ENCODE measurements around the gene TBL1Y.

Gene TBL1Y

GRCh38 chrY:6967736-6968135 lies 57.2 kb downstream of the TBL1Y start:
- Histone ChIP-seq H3K27me3 (ENCODE audit: insufficient read depth, low read length) (no peaks in the 10 kb centered on the region), H3K36me3 (ENCODE audit: control insufficient read depth in 1 of 2, insufficient read depth in 2 of 2, low read length in 2 of 2) (no peaks in the 10 kb centered on the region), H3K79me1 (ENCODE audit: low read length) (no peaks in the 10 kb centered on the region), H3K4me3 (ENCODE audit: low read depth, low read length) (no peak overlapping the region), H2BK5ac (ENCODE audit: low read depth, low read length, poor library complexity) (no peak overlapping the region), H3K23ac (ENCODE audit: low read length) (no peak overlapping the region), H3K79me2 (ENCODE audit: control insufficient read depth, insufficient read depth, low read length, poor library complexity) (no peaks in the 10 kb centered on the region), H2BK120ac (ENCODE audit: insufficient read depth, low read length, poor library complexity) (no peak overlapping the region), H2BK12ac (ENCODE audit: low read length) (no peak overlapping the region), H3K14ac (ENCODE audit: low read length) (no peak overlapping the region), H3K9ac (ENCODE audit: low read length) (no peak overlapping the region), H4K12ac (ENCODE audit: low read depth, low read length) (no peak overlapping the region), H4K8ac (ENCODE audit: low read depth, low read length) (no peak overlapping the region), H3K9me3 (ENCODE audit: insufficient read depth, low read depth, low read length) (no peaks in the 10 kb centered on the region), H2AFZ (ENCODE audit: insufficient read depth, low read length, poor library complexity) (no peak overlapping the region), H3K4me2 (ENCODE audit: low read length) (no peak overlapping the region), H3K4me1 (ENCODE audit: control insufficient read depth in 1 of 2, insufficient read depth in 2 of 2, low read length in 2 of 2) (peaks cover 3 to 5% of the 10 kb centered on the region in 2 experiments), H3K18ac (ENCODE audit: low read length) (no peak overlapping the region), H2AK5ac (ENCODE audit: low read length) (no peak overlapping the region), H3K27ac (ENCODE audit: low read depth, low read length) (no peak overlapping the region), H4K91ac (ENCODE audit: low read depth, low read length) (no peak overlapping the region), H3K4ac (ENCODE audit: low read depth, low read length) (no peak overlapping the region)
- no peak for DNase-seq
- no CpG with 5 or more reads among the region's 5 CpGs for WGBS (ENCODE audit: extremely low coverage, insufficient coverage, insufficient read length)

DNA sequence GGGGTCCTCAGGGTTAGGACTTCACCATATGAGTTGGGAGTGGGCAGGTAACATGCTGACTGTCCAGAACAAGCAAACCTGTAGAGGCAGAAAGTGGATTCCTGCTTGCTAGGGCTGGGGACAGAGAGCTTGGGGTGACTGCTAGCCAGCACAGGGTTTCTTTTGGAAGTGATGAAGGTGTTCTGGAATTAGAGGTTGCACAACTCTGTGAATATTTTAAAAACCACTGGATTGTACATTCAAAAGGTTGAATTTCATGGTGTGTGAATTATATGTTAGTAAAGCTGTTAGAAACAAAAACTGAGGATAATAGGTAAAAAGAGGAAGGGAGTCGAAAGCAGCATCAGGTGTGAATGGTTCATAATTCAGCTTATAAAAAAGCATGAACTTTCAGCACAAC lies 57.7 kb downstream of the TBL1Y start:
- no peak overlapping the region for H3K23ac ChIP-seq (ENCODE audit: low read length)
- no peak for DNase-seq
- no peak overlapping the region for H2BK5ac ChIP-seq (ENCODE audit: low read depth, low read length, poor library complexity)
- no CpG with 5 or more reads among the region's 1 CpG for WGBS (ENCODE audit: extremely low coverage, insufficient coverage, insufficient read length)
- H3K36me3 ChIP-seq (ENCODE audit: control insufficient read depth in 1 of 2, insufficient read depth in 2 of 2, low read length in 2 of 2), result no peaks in the 10 kb centered on the region
- no peaks in the 10 kb centered on the region for H3K9me3 ChIP-seq (ENCODE audit: insufficient read depth, low read depth, low read length)
- H2BK120ac ChIP-seq (ENCODE audit: insufficient read depth, low read length, poor library complexity), result no peak overlapping the region
- no peak overlapping the region for H3K4me3 ChIP-seq (ENCODE audit: low read depth, low read length)
- no peak overlapping the region for H2BK12ac ChIP-seq (ENCODE audit: low read length)
- H4K12ac ChIP-seq (ENCODE audit: low read depth, low read length), result no peak overlapping the region
- H2AFZ ChIP-seq (ENCODE audit: insufficient read depth, low read length, poor library complexity), result no peak overlapping the region
- no peak overlapping the region for H4K91ac ChIP-seq (ENCODE audit: low read depth, low read length)
- H3K79me2 ChIP-seq (ENCODE audit: control insufficient read depth, insufficient read depth, low read length, poor library complexity), result no peaks in the 10 kb centered on the region
- no peak overlapping the region for H3K4ac ChIP-seq (ENCODE audit: low read depth, low read length)
- H4K8ac ChIP-seq (ENCODE audit: low read depth, low read length), result no peak overlapping the region
- no peaks in the 10 kb centered on the region for H3K27me3 ChIP-seq (ENCODE audit: insufficient read depth, low read length)
- no peak overlapping the region for H2AK5ac ChIP-seq (ENCODE audit: low read length)
- no peak overlapping the region for H3K9ac ChIP-seq (ENCODE audit: low read length)
- no peak overlapping the region for H3K14ac ChIP-seq (ENCODE audit: low read length)
- H3K18ac ChIP-seq (ENCODE audit: low read length), result no peak overlapping the region
- H3K27ac ChIP-seq (ENCODE audit: low read depth, low read length), result no peak overlapping the region
- peaks cover 6% of the 10 kb centered on the region in 2 experiments for H3K4me1 ChIP-seq (ENCODE audit: control insufficient read depth in 1 of 2, insufficient read depth in 2 of 2, low read length in 2 of 2)
- H3K4me2 ChIP-seq (ENCODE audit: low read length), result no peak overlapping the region
- H3K79me1 ChIP-seq (ENCODE audit: low read length), result no peaks in the 10 kb centered on the region

GRCh38 chrY:6972271-6972887 lies 61.9 kb downstream of the TBL1Y start:
- Histone ChIP-seq H3K9me3 (ENCODE audit: insufficient read depth, low read depth, low read length) (no peaks in the 10 kb centered on the region), H2BK5ac (ENCODE audit: low read depth, low read length, poor library complexity) (no peak overlapping the region), H3K27me3 (ENCODE audit: insufficient read depth, low read length) (no peaks in the 10 kb centered on the region), H3K4me2 (ENCODE audit: low read length) (peak overlapping the region; percentile 27), H3K27ac (ENCODE audit: low read depth, low read length) (no peak overlapping the region), H3K18ac (ENCODE audit: low read length) (no peak overlapping the region), H3K9ac (ENCODE audit: low read length) (no peak overlapping the region), H3K36me3 (ENCODE audit: control insufficient read depth in 1 of 2, insufficient read depth in 2 of 2, low read length in 2 of 2) (no peaks in the 10 kb centered on the region), H3K79me2 (ENCODE audit: control insufficient read depth, insufficient read depth, low read length, poor library complexity) (no peaks in the 10 kb centered on the region), H3K14ac (ENCODE audit: low read length) (no peak overlapping the region), H3K4ac (ENCODE audit: low read depth, low read length) (no peak overlapping the region), H3K4me1 (ENCODE audit: control insufficient read depth in 1 of 2, insufficient read depth in 2 of 2, low read length in 2 of 2) (peaks cover 6% of the 10 kb centered on the region in 2 experiments), H2AFZ (ENCODE audit: insufficient read depth, low read length, poor library complexity) (no peak overlapping the region), H4K8ac (ENCODE audit: low read depth, low read length) (no peak overlapping the region), H2BK120ac (ENCODE audit: insufficient read depth, low read length, poor library complexity) (no peak overlapping the region), H3K4me3 (ENCODE audit: low read depth, low read length) (no peak overlapping the region), H4K91ac (ENCODE audit: low read depth, low read length) (no peak overlapping the region), H3K23ac (ENCODE audit: low read length) (no peak overlapping the region), H2BK12ac (ENCODE audit: low read length) (no peak overlapping the region), H4K12ac (ENCODE audit: low read depth, low read length) (no peak overlapping the region), H2AK5ac (ENCODE audit: low read length) (no peak overlapping the region), H3K79me1 (ENCODE audit: low read length) (no peaks in the 10 kb centered on the region)
- whole genome bisulfite sequencing (ENCODE audit: extremely low coverage, insufficient coverage, insufficient read length), result no CpG with 5 or more reads among the region's 4 CpGs
- DNase-seq, result no peak

DNA sequence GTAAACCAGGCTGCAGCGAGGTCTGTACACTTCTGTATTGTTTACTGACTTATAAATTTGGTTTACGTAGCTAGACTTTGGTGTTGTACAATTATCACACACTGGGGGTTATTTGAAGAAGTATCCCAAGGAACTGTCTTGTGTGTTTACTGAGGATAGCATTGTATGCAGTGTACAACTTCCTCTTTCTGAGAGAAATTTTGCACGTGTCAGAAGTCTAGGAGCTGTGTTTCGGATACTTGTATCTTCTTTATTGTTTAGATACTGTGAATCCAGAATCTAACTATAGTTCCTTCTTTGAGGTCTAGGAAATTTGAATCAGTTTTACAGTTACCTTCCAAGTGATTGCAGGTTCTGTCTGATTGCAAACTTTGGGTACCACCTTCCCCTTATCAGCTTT lies 64.5 kb downstream of the TBL1Y start:
- H3K23ac ChIP-seq (ENCODE audit: low read length), result no peak overlapping the region

More for the DNA sequence above, 64.5 kb downstream of the TBL1Y start:
- H3K4me3 ChIP-seq (ENCODE audit: low read depth, low read length), result no peak overlapping the region
- no peak for DNase-seq
- H3K27me3 ChIP-seq (ENCODE audit: insufficient read depth, low read length), result no peaks in the 10 kb centered on the region
- H3K18ac ChIP-seq (ENCODE audit: low read length), result no peak overlapping the region
- no peak overlapping the region for H4K91ac ChIP-seq (ENCODE audit: low read depth, low read length)
- no peaks in the 10 kb centered on the region for H3K9me3 ChIP-seq (ENCODE audit: insufficient read depth, low read depth, low read length)
- no peak overlapping the region for H4K12ac ChIP-seq (ENCODE audit: low read depth, low read length)
- H2BK5ac ChIP-seq (ENCODE audit: low read depth, low read length, poor library complexity), result no peak overlapping the region
- no peak overlapping the region for H3K27ac ChIP-seq (ENCODE audit: low read depth, low read length)
- H3K4me1 ChIP-seq (ENCODE audit: control insufficient read depth in 1 of 2, insufficient read depth in 2 of 2, low read length in 2 of 2), result peaks cover 6% of the 10 kb centered on the region in 2 experiments
- no peak overlapping the region for H2BK120ac ChIP-seq (ENCODE audit: insufficient read depth, low read length, poor library complexity)
- H3K4me2 ChIP-seq (ENCODE audit: low read length), result no peak overlapping the region
- H2AK5ac ChIP-seq (ENCODE audit: low read length), result no peak overlapping the region
- no CpG with 5 or more reads among the region's 4 CpGs for WGBS (ENCODE audit: extremely low coverage, insufficient coverage, insufficient read length)
- no peaks in the 10 kb centered on the region for H3K36me3 ChIP-seq (ENCODE audit: control insufficient read depth in 1 of 2, insufficient read depth in 2 of 2, low read length in 2 of 2)
- H2BK12ac ChIP-seq (ENCODE audit: low read length), result no peak overlapping the region
- H2AFZ ChIP-seq (ENCODE audit: insufficient read depth, low read length, poor library complexity), result no peak overlapping the region
- H3K79me1 ChIP-seq (ENCODE audit: low read length), result no peaks in the 10 kb centered on the region
- no peaks in the 10 kb centered on the region for H3K79me2 ChIP-seq (ENCODE audit: control insufficient read depth, insufficient read depth, low read length, poor library complexity)
- no peak overlapping the region for H3K9ac ChIP-seq (ENCODE audit: low read length)
- no peak overlapping the region for H3K14ac ChIP-seq (ENCODE audit: low read length)
- H3K4ac ChIP-seq (ENCODE audit: low read depth, low read length), result no peak overlapping the region
- no peak overlapping the region for H4K8ac ChIP-seq (ENCODE audit: low read depth, low read length)

All from trophoblast cell (in vitro differentiated cells and primary cell).